GM12878 (cell line): ENCODE measurements around the gene INCA1.

Source experiments
- MYC ChIP-seq: IDR thresholded peaks from 2 replicates; pipeline ENCODE4 v1.6.1; 2011; ENCODE audit warnings: mild to moderate bottlenecking, low read length, moderate library complexity, inconsistent platforms; ENCODE audit not compliant: insufficient read depth, insufficient replicate concordance, insufficient read length, severe bottlenecking
- POLR2A ChIP-seq: IDR thresholded peaks from 2 replicates; pipeline ENCODE4 v1.6.1; 2011; ENCODE audit warnings: low read depth, mild to moderate bottlenecking, low read length
- POU2F2 ChIP-seq: IDR thresholded peaks from 3 replicates; pipeline ENCODE4 v1.6.1; 2011; ENCODE audit warnings: low read depth, mild to moderate bottlenecking, low read length, borderline replicate concordance
- RAD51 ChIP-seq: fragments of 450-650 bp; IDR thresholded peaks from 2 replicates; pipeline ENCODE4 v1.6.1; 2016; ENCODE audit warnings: moderate library complexity, mild to moderate bottlenecking, inconsistent platforms
- SP1 ChIP-seq: IDR thresholded peaks from one replicate; pipeline ENCODE4 v1.6.1; 2011; ENCODE audit warnings: low read depth, low read length
- TF ChIP-seq, protein P1 (sequence below): fragments of 150-350 bp; IDR thresholded peaks from 2 replicates; pipeline ENCODE4 v1.6.1; 2016; ENCODE audit warnings: low read depth, low read length
- TF ChIP-seq, protein P2 (sequence below): IDR thresholded peaks from 2 replicates; pipeline ENCODE4 v1.6.1; 2012; ENCODE audit warnings: low read length, inconsistent platforms

- TF ChIP-seq MYC (no peak), RAD51 (no peak), POLR2A (no peak), SP1 (no peak), POU2F2 (no peak)
- TF ChIP-seq, protein P1, sequence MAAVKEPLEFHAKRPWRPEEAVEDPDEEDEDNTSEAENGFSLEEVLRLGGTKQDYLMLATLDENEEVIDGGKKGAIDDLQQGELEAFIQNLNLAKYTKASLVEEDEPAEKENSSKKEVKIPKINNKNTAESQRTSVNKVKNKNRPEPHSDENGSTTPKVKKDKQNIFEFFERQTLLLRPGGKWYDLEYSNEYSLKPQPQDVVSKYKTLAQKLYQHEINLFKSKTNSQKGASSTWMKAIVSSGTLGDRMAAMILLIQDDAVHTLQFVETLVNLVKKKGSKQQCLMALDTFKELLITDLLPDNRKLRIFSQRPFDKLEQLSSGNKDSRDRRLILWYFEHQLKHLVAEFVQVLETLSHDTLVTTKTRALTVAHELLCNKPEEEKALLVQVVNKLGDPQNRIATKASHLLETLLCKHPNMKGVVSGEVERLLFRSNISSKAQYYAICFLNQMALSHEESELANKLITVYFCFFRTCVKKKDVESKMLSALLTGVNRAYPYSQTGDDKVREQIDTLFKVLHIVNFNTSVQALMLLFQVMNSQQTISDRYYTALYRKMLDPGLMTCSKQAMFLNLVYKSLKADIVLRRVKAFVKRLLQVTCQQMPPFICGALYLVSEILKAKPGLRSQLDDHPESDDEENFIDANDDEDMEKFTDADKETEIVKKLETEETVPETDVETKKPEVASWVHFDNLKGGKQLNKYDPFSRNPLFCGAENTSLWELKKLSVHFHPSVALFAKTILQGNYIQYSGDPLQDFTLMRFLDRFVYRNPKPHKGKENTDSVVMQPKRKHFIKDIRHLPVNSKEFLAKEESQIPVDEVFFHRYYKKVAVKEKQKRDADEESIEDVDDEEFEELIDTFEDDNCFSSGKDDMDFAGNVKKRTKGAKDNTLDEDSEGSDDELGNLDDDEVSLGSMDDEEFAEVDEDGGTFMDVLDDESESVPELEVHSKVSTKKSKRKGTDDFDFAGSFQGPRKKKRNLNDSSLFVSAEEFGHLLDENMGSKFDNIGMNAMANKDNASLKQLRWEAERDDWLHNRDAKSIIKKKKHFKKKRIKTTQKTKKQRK = no peak
- TF ChIP-seq, protein P2, sequence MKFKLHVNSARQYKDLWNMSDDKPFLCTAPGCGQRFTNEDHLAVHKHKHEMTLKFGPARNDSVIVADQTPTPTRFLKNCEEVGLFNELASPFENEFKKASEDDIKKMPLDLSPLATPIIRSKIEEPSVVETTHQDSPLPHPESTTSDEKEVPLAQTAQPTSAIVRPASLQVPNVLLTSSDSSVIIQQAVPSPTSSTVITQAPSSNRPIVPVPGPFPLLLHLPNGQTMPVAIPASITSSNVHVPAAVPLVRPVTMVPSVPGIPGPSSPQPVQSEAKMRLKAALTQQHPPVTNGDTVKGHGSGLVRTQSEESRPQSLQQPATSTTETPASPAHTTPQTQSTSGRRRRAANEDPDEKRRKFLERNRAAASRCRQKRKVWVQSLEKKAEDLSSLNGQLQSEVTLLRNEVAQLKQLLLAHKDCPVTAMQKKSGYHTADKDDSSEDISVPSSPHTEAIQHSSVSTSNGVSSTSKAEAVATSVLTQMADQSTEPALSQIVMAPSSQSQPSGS = no peak
Observed at GRCh38 chr17:4971826-4972225, 25.5 kb downstream of the INCA1 start.
